CD14-positive monocyte (primary cell): Measurements from ENCODE around the gene DOCK1. TPM values are rescaled to one million over a fixed set of nuclear protein-coding genes. Genes with fewer than 3 reads are reported as not detected.

Experiments used
- DNase-seq, 3 donors: peaks; one replicate each; pipeline ENCODE4 v3.0.0-alpha.2; 2011 to 2022
- H2AFZ ChIP-seq: 2 replicates; pipeline ENCODE4 v1.6.0; 2012; ENCODE audit warnings: mild to moderate bottlenecking, low read depth, low read length, inconsistent platforms; ENCODE audit not compliant: insufficient read depth, poor library complexity, severe bottlenecking
- H3K27ac ChIP-seq, 2 donors: 1 replicate in 1 of 2; 2 replicates in 1 of 2; pipeline ENCODE4 v1.5.1; 2012 to 2013; ENCODE audit warnings: low read length in 2 of 2, control low read depth in 1 of 2, inconsistent platforms in 1 of 2, low read depth in 1 of 2, mild to moderate bottlenecking in 1 of 2
- H3K27me3 ChIP-seq, 2 donors: one replicate each; pipeline versions ENCODE4 v1.6.0 to v1.6.1; 2011 to 2013; ENCODE audit warnings: low read length in 2 of 2; ENCODE audit not compliant: control insufficient read depth in 2 of 2, insufficient read depth in 2 of 2
- H3K36me3 ChIP-seq, 2 donors: replicated peaks in 1 of 2; 1 replicate in 1 of 2; 2 replicates in 1 of 2; pipeline versions ENCODE4 v1.5.1 to v1.6.1; 2012 to 2013; ENCODE audit warnings: low read length in 2 of 2, control low read depth in 1 of 2, inconsistent platforms in 1 of 2, mild to moderate bottlenecking in 1 of 2; ENCODE audit not compliant: insufficient read depth in 2 of 2, control insufficient read depth in 1 of 2
- H3K4me1 ChIP-seq, 2 donors: 1 replicate in 1 of 2; 2 replicates in 1 of 2; pipeline versions ENCODE4 v1.5.1 to v1.6.1; 2012 to 2013; ENCODE audit warnings: low read length in 2 of 2, control low read depth in 1 of 2, inconsistent platforms in 1 of 2, mild to moderate bottlenecking in 1 of 2, moderate library complexity in 1 of 2; ENCODE audit not compliant: insufficient read depth in 2 of 2, control insufficient read depth in 1 of 2
- H3K4me2 ChIP-seq: replicated peaks from 2 replicates; pipeline ENCODE3; 2012; ENCODE audit warnings: low read length, moderate library complexity, mild to moderate bottlenecking; ENCODE audit not compliant: poor library complexity, severe bottlenecking; ENCODE audit errors: extremely low read depth
- H3K4me3 ChIP-seq, 3 experiments: fragments of 200-600 bp in 1 of 3; sonication (generic) in 1 of 3; replicated peaks in 1 of 3; 1 replicate in 2 of 3; 2 replicates in 1 of 3; pipeline ENCODE4 v1.5.1; 2011 to 2013; ENCODE audit warnings: low read length in 3 of 3, mild to moderate bottlenecking in 3 of 3, control low read depth in 2 of 3, low read depth in 2 of 3, inconsistent platforms in 1 of 3, moderate library complexity in 1 of 3
- H3K79me2 ChIP-seq: 2 replicates; pipeline ENCODE4 v1.6.0; 2012; ENCODE audit warnings: mild to moderate bottlenecking, control low read depth, inconsistent platforms, low read length, moderate library complexity; ENCODE audit not compliant: insufficient read depth
- H3K9ac ChIP-seq: 2 replicates; pipeline ENCODE4 v1.6.0; 2017; ENCODE audit warnings: low read length, mild to moderate bottlenecking; ENCODE audit not compliant: insufficient read depth, poor library complexity, severe bottlenecking
- H3K9me3 ChIP-seq, 2 donors: replicated peaks in 1 of 2; 1 replicate in 1 of 2; 2 replicates in 1 of 2; pipeline versions ENCODE4 v1.5.1 to v1.6.1; 2012 to 2013; ENCODE audit warnings: low read length in 2 of 2, control low read depth in 1 of 2; ENCODE audit not compliant: control insufficient read depth in 1 of 2, insufficient read depth in 1 of 2
- H4K20me1 ChIP-seq: 2 replicates; pipeline ENCODE4 v1.6.0; 2012; ENCODE audit warnings: mild to moderate bottlenecking, low read length, control low read depth, moderate library complexity; ENCODE audit not compliant: insufficient read depth
- H3K27ac Mint-ChIP-seq, 7 donors: one replicate each; pipeline ENCODE4 v1.8.0; 2020; ENCODE audit warnings: mild to moderate bottlenecking in 7 of 7, mixed read lengths in 7 of 7, moderate library complexity in 6 of 7, inconsistent platforms in 2 of 7
- H3K27me3 Mint-ChIP-seq, 3 donors: one replicate each; pipeline ENCODE4 v1.8.0; 2021 to 2022; ENCODE audit warnings: low read depth in 3 of 3, mild to moderate bottlenecking in 3 of 3, mixed read lengths in 3 of 3, moderate library complexity in 3 of 3, inconsistent platforms in 1 of 3
- H3K36me3 Mint-ChIP-seq, 2 donors: one replicate each; pipeline ENCODE4 v1.8.0; 2020; ENCODE audit warnings: mixed read lengths in 2 of 2, inconsistent platforms in 1 of 2, mild to moderate bottlenecking in 1 of 2
- H3K4me1 Mint-ChIP-seq: one replicate; pipeline ENCODE4 v1.8.0; 2020; ENCODE audit warnings: mild to moderate bottlenecking, mixed read lengths
- H3K4me3 Mint-ChIP-seq, 2 donors: one replicate each; pipeline ENCODE4 v1.8.0; 2020; ENCODE audit warnings: mild to moderate bottlenecking in 2 of 2, mixed read lengths in 2 of 2, moderate library complexity in 1 of 2
- H3K9me3 Mint-ChIP-seq, 7 donors: one replicate each; pipeline ENCODE4 v1.8.0; 2020 to 2022; ENCODE audit warnings: mixed read lengths in 7 of 7, mild to moderate bottlenecking in 6 of 7, moderate library complexity in 6 of 7, inconsistent platforms in 2 of 7
- WGBS: methylation state at CpG from one replicate; pipeline ENCODE4 v1.1.5; 2013; ENCODE audit warnings: missing lambda C conversion rate; ENCODE audit not compliant: insufficient coverage; 5-methylcytosine and 5-hydroxymethylcytosine counted together
- intact Hi-C, 2 donors: fragments of 100-400 bp; cut with micrococcal nuclease; formaldehyde crosslinking; loops; one replicate each; pipeline versions ENCODE4 v1.15.0 to v1.15.1; 2023
- polyA plus RNA-seq, 3 donors: library from polyadenylated mRNA; depleted of rRNA in 1 of 3; unstranded in 2 of 3; stranded (reverse) in 1 of 3; fragments of 300-500 nt in 2 of 3; fragments of >200 nt in 1 of 3; fragmentation: Illumina TruSeq in 2 of 3; gene quantifications; 1 replicate in 2 of 3; 2 replicates in 1 of 3; pipeline ENCODE4 v1.2.3, GENCODE V29; 2012 to 2021
- TF ChIP-seq, protein P1 (sequence below): fragments of 200-600 bp; IDR thresholded peaks from one replicate; pipeline ENCODE4 v1.8.0; 2022; ENCODE audit warnings: antibody characterized with exemption, mild to moderate bottlenecking

The DOCK1 gene
- polyA plus RNA-seq, 3 donors, result 0.31 to 0.35 TPM; not detected in 1

DNA sequence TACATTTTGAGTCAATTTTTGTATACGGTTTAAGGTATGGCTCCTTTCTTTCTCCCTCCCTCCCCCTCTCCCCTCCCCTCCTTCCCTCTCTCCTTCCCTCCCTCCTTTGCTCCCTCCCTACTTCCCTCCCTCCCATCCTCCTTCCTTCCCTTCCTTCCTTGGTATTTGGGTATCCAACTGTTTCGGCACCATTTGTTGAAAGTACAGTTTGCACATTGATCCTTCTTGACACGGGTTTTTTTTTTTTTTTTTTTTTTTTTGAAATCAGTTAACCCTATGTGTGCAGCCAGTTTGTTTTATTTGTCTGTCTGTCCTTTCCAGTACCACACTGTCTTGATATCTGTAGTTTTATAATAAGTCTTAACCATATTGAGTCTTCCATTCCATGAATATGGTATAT, 331.0 kb downstream of the DOCK1 start:
- intact Hi-C loops, result no loop called here
- TF ChIP-seq, protein P1, sequence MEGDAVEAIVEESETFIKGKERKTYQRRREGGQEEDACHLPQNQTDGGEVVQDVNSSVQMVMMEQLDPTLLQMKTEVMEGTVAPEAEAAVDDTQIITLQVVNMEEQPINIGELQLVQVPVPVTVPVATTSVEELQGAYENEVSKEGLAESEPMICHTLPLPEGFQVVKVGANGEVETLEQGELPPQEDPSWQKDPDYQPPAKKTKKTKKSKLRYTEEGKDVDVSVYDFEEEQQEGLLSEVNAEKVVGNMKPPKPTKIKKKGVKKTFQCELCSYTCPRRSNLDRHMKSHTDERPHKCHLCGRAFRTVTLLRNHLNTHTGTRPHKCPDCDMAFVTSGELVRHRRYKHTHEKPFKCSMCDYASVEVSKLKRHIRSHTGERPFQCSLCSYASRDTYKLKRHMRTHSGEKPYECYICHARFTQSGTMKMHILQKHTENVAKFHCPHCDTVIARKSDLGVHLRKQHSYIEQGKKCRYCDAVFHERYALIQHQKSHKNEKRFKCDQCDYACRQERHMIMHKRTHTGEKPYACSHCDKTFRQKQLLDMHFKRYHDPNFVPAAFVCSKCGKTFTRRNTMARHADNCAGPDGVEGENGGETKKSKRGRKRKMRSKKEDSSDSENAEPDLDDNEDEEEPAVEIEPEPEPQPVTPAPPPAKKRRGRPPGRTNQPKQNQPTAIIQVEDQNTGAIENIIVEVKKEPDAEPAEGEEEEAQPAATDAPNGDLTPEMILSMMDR, result no peak
- H2AFZ ChIP-seq, result no peak overlapping the region
- H3K27ac Mint-ChIP-seq, result no peak overlapping the region
- H3K4me3 Mint-ChIP-seq, result no peak overlapping the region
- H3K27me3 ChIP-seq, result no peaks in the 10 kb centered on the region
- H3K4me1 ChIP-seq, result no peaks in the 10 kb centered on the region
- no peaks in the 10 kb centered on the region for H3K4me1 Mint-ChIP-seq
- H3K36me3 Mint-ChIP-seq, result no peaks in the 10 kb centered on the region
- DNase-seq, result no peak
- H3K4me2 ChIP-seq, result no peak overlapping the region
- H3K36me3 ChIP-seq, result no peaks in the 10 kb centered on the region
- peaks cover 0 to 2% (median 0%) of the 10 kb centered on the region in 7 donors for H3K9me3 Mint-ChIP-seq
- no peak overlapping the region for H3K27ac ChIP-seq
- H3K4me3 ChIP-seq, result no peak overlapping the region
- no peaks in the 10 kb centered on the region for H3K9me3 ChIP-seq
- no peak overlapping the region for H3K9ac ChIP-seq
- no peaks in the 10 kb centered on the region for H3K79me2 ChIP-seq
- no CpG with 5 or more reads among the region's 3 CpGs for WGBS
- H3K27me3 Mint-ChIP-seq, result peaks cover 0 to 3% (median 3%) of the 10 kb centered on the region in 3 donors
- no peaks in the 10 kb centered on the region for H4K20me1 ChIP-seq

DNA sequence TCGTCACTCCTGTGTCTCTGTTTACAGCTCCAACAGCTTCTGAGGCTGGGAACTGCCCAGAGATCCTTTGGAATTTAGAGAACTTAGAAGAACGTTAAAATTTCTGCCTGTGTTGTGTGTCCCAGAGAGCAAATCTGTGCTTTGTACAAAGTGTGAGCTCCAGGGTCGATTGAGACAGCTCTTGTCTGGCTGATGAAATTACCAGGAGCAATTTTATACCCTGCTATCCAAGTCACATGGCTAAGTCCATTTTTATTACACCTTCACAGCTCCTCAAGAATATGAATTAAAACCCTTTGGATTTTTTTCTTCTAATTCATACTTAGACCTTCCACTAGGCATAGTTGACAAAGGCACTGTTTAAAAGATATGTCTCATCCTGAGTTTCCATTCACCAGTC, 337.7 kb downstream of the DOCK1 start:
- Histone ChIP-seq H3K27me3 (no peaks in the 10 kb centered on the region), H4K20me1 (no peaks in the 10 kb centered on the region), H3K4me1 (no peaks in the 10 kb centered on the region), H3K36me3 (no peaks in the 10 kb centered on the region), H3K9ac (no peak overlapping the region), H3K27ac (no peak overlapping the region), H2AFZ (no peak overlapping the region), H3K4me2 (no peak overlapping the region), H3K9me3 (no peaks in the 10 kb centered on the region), H3K79me2 (no peaks in the 10 kb centered on the region), H3K4me3 (no peak overlapping the region)
- intact Hi-C loops, result no loop called here
- TF ChIP-seq, protein P1, result no peak
- Mint-ChIP-seq H3K9me3 (peaks cover 0 to 2% (median 0%) of the 10 kb centered on the region in 7 donors), H3K27me3 (peaks cover 3 to 4% (median 3%) of the 10 kb centered on the region in 3 donors), H3K27ac (no peak overlapping the region), H3K36me3 (no peaks in the 10 kb centered on the region), H3K4me3 (no peak overlapping the region), H3K4me1 (no peaks in the 10 kb centered on the region)
- WGBS, result 86% methylated on average over 3 of the region's 3 CpGs
- DNase-seq, result no peak
